Measurements from ENCODE around the gene PDE4B.

GRCh38 chr1:66269222-66269621, 476.5 kb downstream of the PDE4B start:
- no peak for TF ChIP-seq CTCF (IDR thresholded peaks at IDR 0.05; ENCODE audit: low read depth, low read length)
- TF ChIP-seq EZH2phosphoT487 (IDR thresholded peaks at IDR 0.05; ENCODE audit: low read depth), result no peak
